Activated CD4-positive, alpha-beta T cell treated with anti-CD3 and anti-CD28 coated beads, Interleukin-2, amount 50 U/mL, for 4 hours (primary cell): ENCODE measurements around the gene POMC.
"Not testable (repeated sequence)": the region's sequence is repeated elsewhere in the genome, so short reads cannot be mapped to it uniquely, and the experiment has no call there.

Experiments
- DNase-seq, 2 experiments: peaks; one replicate each; pipeline ENCODE4 v3.0.0-alpha.2; 2020

Gene POMC

GRCh38 chr2:25176138-25176537 lies 7.8 kb upstream of the POMC start:
- no peak for DNase-seq

GRCh38 chr2:25174192-25174861 lies 5.9 kb upstream of the POMC start:
- no peak for DNase-seq

GRCh38 chr2:25173719-25174118 lies 5.3 kb upstream of the POMC start:
- no peak for DNase-seq

GRCh38 chr2:25170888-25171287 lies 2.5 kb upstream of the POMC start:
- DNase-seq: no peak

GRCh38 chr2:25169073-25169470 lies 692 bp upstream of the POMC start:
- DNase-seq: no peak

GRCh38 chr2:25165992-25166875 lies 2.1 kb downstream of the POMC start:
- peak; percentile 20 to 25 for DNase-seq

- no peak for DNase-seq
Observed at GRCh38 chr2:25164561-25164960, 3.8 kb downstream of the POMC start.

- DNase-seq: not testable (repeated sequence)
Observed at GRCh38 chr2:25162061-25162460, 6.3 kb downstream of the POMC start.

GRCh38 chr2:25161055-25161781 lies 7.2 kb downstream of the POMC start:
- peak; percentile 54 to 58 for DNase-seq

- DNase-seq: no peak
Observed at GRCh38 chr2:25160376-25160775, 8.0 kb downstream of the POMC start.

GRCh38 chr2:25159949-25160348 lies 8.4 kb downstream of the POMC start:
- no peak for DNase-seq

- no peak for DNase-seq
Observed at GRCh38 chr2:25158096-25158852, 10.1 kb downstream of the POMC start.

GRCh38 chr2:25155401-25155800 lies 13.0 kb downstream of the POMC start:
- DNase-seq: no peak

- no peak for DNase-seq
Observed at GRCh38 chr2:25151718-25152117, 16.7 kb downstream of the POMC start.

GRCh38 chr2:25150993-25151392 lies 17.4 kb downstream of the POMC start:
- DNase-seq: not testable (repeated sequence)

- DNase-seq: no peak
Observed at GRCh38 chr2:25149646-25150045, 18.7 kb downstream of the POMC start.

- DNase-seq: no peak
Observed at GRCh38 chr2:25146896-25147295, 21.5 kb downstream of the POMC start.

GRCh38 chr2:25145803-25146202 lies 22.6 kb downstream of the POMC start:
- DNase-seq: no peak

- DNase-seq: no peak
Observed at GRCh38 chr2:25141120-25141519, 27.3 kb downstream of the POMC start.

- not testable (repeated sequence) for DNase-seq
Observed at GRCh38 chr2:25140535-25140934, 27.8 kb downstream of the POMC start.

GRCh38 chr2:25132693-25133092 lies 35.7 kb downstream of the POMC start:
- DNase-seq: no peak

- DNase-seq: no peak
Observed at GRCh38 chr2:25132299-25132635, 36.1 kb downstream of the POMC start.
